Retinal pigment epithelial cell (primary cell): ENCODE data around the gene PI4KA.
"Not testable (repeated sequence)": the region's sequence is repeated elsewhere in the genome, so short reads cannot be mapped to it uniquely, and the experiment has no call there.

Source experiments
- DNase-seq: peaks from one replicate; pipeline ENCODE4 v3.0.0-alpha.2; 2010; ENCODE audit warnings: low read depth
- H3K4me3 ChIP-seq: 2 replicates; pipeline ENCODE4 v1.5.1; 2011; ENCODE audit warnings: mild to moderate bottlenecking, low read length, control low read depth, moderate library complexity
- TF ChIP-seq, protein P1 (sequence below): conservative IDR thresholded peaks from 2 replicates; pipeline ENCODE4 v1.5.1; 2011; ENCODE audit warnings: low read depth, low read length, control low read depth, inconsistent platforms

The PI4KA gene

GRCh38 chr22:20829491-20830134, 29.0 kb downstream of the PI4KA start:
- TF ChIP-seq, protein P1, sequence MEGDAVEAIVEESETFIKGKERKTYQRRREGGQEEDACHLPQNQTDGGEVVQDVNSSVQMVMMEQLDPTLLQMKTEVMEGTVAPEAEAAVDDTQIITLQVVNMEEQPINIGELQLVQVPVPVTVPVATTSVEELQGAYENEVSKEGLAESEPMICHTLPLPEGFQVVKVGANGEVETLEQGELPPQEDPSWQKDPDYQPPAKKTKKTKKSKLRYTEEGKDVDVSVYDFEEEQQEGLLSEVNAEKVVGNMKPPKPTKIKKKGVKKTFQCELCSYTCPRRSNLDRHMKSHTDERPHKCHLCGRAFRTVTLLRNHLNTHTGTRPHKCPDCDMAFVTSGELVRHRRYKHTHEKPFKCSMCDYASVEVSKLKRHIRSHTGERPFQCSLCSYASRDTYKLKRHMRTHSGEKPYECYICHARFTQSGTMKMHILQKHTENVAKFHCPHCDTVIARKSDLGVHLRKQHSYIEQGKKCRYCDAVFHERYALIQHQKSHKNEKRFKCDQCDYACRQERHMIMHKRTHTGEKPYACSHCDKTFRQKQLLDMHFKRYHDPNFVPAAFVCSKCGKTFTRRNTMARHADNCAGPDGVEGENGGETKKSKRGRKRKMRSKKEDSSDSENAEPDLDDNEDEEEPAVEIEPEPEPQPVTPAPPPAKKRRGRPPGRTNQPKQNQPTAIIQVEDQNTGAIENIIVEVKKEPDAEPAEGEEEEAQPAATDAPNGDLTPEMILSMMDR: no peak
- no peak overlapping the region for H3K4me3 ChIP-seq
- DNase-seq: no peak

DNA sequence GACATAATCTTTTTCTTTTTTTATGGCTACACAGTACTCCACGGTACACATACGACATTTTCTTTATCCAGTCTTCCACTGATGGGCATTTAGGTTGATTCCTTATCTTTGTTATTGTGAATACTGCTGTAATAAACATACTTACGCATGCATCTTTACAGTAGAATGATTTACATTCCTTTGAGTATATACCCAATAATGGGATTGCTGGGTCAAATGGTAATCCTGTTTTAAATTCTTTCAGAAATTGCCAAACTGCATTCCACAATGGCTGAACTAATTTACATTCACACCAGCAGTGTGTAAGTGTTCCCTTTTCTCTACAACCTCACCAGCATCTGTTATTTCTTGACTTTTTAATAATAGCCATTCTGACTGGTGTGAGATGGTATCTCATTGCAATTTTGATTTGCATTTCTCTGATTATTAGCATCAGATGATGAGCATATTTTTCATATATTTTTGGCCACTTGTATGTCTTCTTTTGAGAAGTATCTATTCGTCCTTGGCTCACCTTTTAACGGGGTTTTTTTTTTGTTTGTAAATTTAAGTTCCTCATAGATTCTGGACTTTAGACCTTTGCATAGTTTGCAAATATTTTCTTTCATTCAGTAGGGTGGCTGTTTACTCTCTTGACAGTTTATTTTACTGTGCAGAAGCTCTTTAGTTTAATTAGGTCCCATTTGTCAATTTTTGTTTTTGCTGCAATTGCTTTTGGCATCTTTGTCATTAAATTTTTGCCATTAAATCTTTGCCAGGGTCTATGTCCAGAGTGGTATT, 32.0 kb downstream of the PI4KA start:
- not testable (repeated sequence) for H3K4me3 ChIP-seq, DNase-seq

GRCh38 chr22:20825624-20826023, 33.0 kb downstream of the PI4KA start:
- H3K4me3 ChIP-seq: no peak overlapping the region
- TF ChIP-seq, protein P1: no peak

DNA sequence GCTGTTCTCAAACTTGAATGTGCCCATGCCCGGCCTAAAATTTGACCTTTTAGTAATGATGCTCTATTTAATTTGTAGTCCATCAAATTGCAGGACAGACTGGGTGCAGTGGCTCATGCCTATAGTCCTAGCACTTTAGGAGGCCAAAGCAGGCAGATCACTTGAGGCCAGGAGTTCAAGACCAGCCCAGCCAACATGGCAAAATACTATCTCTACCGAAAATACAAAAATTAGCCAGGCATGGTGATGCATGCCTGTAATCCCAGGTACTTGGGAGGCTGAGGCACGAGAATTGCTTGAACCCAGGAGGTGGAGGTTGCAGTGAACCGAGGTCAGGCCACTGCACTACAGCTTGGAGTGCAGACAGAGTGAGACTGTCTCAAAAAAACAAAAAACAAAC, 33.4 kb downstream of the PI4KA start:
- not testable (repeated sequence) for DNase-seq, H3K4me3 ChIP-seq

More at GRCh38 chr22:20825624-20826023, 33.0 kb downstream of the PI4KA start:
- DNase-seq: no peak

DNA sequence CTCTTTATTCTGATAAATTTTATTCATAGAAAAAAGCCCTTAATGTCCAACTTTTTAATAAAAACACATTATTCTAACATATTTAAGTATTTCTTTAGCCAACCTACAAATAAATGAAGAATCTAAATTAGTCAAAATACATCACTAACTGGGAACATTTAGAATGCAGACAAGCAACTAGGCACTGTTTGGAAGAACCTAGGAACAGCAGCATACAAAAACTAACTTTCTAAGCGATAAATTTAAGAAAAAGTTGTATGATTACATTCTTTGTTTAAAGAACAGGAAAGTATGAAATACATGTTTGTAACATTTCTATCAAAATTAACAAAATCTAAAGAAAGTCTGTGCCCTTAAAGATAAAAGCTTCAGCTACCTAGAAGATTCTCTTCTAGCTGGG, 35.3 kb downstream of the PI4KA start:
- TF ChIP-seq, protein P1: no peak
- no peak for DNase-seq
- no peak overlapping the region for H3K4me3 ChIP-seq

- TF ChIP-seq, protein P1: no peak
- DNase-seq: no peak
- no peak overlapping the region for H3K4me3 ChIP-seq
Measured at GRCh38 chr22:20822240-20822639, 36.4 kb downstream of the PI4KA start.

DNA sequence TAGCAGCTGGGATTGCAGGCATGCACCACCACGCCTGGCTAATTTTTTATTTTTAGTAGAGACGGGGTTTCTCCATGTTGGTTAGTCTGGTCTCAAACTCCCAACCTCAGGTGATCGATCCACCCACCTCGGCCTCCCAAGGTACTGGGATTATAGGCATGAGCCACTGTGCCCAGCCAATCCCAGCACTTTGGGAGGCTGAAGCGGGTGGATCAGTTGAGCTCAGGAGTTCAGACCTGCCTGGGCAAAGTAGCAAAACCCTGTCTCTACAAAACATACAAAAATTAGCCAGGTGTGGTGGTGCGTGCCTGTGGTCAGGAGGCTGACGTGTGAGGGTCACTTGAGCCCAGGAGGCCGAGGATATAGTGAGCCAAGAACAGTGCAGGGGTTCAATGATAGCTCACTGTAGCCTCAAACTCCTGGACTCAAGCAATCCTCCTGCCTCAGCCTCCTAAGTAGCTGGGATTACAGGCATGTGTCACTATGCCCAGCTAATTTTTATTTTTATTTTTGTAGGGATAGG, 36.8 kb downstream of the PI4KA start:
- not testable (repeated sequence) for DNase-seq, H3K4me3 ChIP-seq

DNA sequence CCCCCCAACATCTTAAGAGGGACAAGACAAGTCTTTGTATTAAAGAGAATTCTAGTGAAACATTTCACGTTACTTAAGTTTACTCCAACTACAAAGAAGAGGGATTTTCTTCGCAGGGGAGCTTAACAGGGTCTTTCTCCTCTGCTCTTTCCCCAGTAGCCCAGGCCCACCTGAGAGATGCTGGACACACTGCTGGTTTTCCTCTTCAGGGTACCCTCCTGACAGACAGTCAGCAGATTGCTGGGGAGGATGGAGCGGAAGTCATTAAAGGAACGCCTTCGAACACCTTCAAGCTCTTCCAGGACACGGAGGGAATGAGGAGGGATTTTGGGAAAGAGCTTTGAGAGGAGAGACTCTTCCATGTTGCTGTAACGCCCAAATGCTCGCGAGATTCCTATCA, 39.1 kb downstream of the PI4KA start:
- TF ChIP-seq, protein P1: no peak
- H3K4me3 ChIP-seq: no peak overlapping the region
- DNase-seq: no peak
